ENCODE results near the gene C2CD4B. TPM values are rescaled to one million over a fixed set of nuclear protein-coding genes. Genes with fewer than 3 reads are reported as not detected.

Gene C2CD4B
- total and polyA plus RNA-seq, 4 donors: 0.17 to 1.8 (median 0.66) TPM

- no peak overlapping the region for H3K9ac ChIP-seq (ENCODE audit: low read depth in 1 of 2, low read length in 2 of 2)
- no peak for DNase-seq (ENCODE audit: low spot score)
- peaks cover 3 to 15% (median 11%) of the 10 kb centered on the region in 4 donors for H3K4me1 ChIP-seq (ENCODE audit: control insufficient read depth in 4 of 4, insufficient read depth in 4 of 4, low read length in 3 of 4)
- H3K27ac ChIP-seq (ENCODE audit: low read depth in 1 of 2, low read length in 2 of 2): no peak overlapping the region
- H3K4me3 ChIP-seq (ENCODE audit: low read depth in 1 of 3, low read length in 3 of 3): no peak overlapping the region
- TF ChIP-seq SP1 (IDR thresholded peaks at IDR 0.05) (no peak), JUND (IDR thresholded peaks at IDR 0.05) (no peak), TAF1 (conservative IDR thresholded peaks at IDR 0.05) (no peak)
- TF ChIP-seq, protein P1, sequence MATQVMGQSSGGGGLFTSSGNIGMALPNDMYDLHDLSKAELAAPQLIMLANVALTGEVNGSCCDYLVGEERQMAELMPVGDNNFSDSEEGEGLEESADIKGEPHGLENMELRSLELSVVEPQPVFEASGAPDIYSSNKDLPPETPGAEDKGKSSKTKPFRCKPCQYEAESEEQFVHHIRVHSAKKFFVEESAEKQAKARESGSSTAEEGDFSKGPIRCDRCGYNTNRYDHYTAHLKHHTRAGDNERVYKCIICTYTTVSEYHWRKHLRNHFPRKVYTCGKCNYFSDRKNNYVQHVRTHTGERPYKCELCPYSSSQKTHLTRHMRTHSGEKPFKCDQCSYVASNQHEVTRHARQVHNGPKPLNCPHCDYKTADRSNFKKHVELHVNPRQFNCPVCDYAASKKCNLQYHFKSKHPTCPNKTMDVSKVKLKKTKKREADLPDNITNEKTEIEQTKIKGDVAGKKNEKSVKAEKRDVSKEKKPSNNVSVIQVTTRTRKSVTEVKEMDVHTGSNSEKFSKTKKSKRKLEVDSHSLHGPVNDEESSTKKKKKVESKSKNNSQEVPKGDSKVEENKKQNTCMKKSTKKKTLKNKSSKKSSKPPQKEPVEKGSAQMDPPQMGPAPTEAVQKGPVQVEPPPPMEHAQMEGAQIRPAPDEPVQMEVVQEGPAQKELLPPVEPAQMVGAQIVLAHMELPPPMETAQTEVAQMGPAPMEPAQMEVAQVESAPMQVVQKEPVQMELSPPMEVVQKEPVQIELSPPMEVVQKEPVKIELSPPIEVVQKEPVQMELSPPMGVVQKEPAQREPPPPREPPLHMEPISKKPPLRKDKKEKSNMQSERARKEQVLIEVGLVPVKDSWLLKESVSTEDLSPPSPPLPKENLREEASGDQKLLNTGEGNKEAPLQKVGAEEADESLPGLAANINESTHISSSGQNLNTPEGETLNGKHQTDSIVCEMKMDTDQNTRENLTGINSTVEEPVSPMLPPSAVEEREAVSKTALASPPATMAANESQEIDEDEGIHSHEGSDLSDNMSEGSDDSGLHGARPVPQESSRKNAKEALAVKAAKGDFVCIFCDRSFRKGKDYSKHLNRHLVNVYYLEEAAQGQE (IDR thresholded peaks at IDR 0.05): no peak
- no peaks in the 10 kb centered on the region for H3K36me3 ChIP-seq (ENCODE audit: control insufficient read depth in 4 of 4, insufficient read depth in 3 of 4, low read depth in 1 of 4, low read length in 3 of 4)
- WGBS: 88% methylated on average over 8 of the region's 8 CpGs
- no peaks in the 10 kb centered on the region for H3K27me3 ChIP-seq (ENCODE audit: control insufficient read depth in 4 of 4, insufficient read depth in 4 of 4, low read length in 3 of 4)
- no peaks in the 10 kb centered on the region for H3K9me3 ChIP-seq (ENCODE audit: control insufficient read depth in 4 of 4, low read length in 3 of 4)
These were observed 43.6 kb downstream of the C2CD4B start for GRCh38 chr15:62121273-62122015.

- 96% methylated on average over 5 of the region's 5 CpGs for WGBS
- DNase-seq (ENCODE audit: low spot score): no peak
- no peak overlapping the region for H3K27ac ChIP-seq (ENCODE audit: low read depth in 1 of 2, low read length in 2 of 2)
- no peak for TF ChIP-seq JUND (IDR thresholded peaks at IDR 0.05)
- no peak for TF ChIP-seq GABPA (IDR thresholded peaks at IDR 0.05 in 1 of 2, conservative IDR thresholded peaks at IDR 0.05 in 1 of 2)
- TF ChIP-seq YY1 (IDR thresholded peaks at IDR 0.05): no peak
- no peak for TF ChIP-seq TAF1 (conservative IDR thresholded peaks at IDR 0.05)
- TF ChIP-seq NR2F2 (IDR thresholded peaks at IDR 0.05): no peak
- TF ChIP-seq RAD21 (IDR thresholded peaks at IDR 0.05): no peak
- no peak for TF ChIP-seq HNF4A (conservative IDR thresholded peaks at IDR 0.05)
- TF ChIP-seq, protein P2, sequence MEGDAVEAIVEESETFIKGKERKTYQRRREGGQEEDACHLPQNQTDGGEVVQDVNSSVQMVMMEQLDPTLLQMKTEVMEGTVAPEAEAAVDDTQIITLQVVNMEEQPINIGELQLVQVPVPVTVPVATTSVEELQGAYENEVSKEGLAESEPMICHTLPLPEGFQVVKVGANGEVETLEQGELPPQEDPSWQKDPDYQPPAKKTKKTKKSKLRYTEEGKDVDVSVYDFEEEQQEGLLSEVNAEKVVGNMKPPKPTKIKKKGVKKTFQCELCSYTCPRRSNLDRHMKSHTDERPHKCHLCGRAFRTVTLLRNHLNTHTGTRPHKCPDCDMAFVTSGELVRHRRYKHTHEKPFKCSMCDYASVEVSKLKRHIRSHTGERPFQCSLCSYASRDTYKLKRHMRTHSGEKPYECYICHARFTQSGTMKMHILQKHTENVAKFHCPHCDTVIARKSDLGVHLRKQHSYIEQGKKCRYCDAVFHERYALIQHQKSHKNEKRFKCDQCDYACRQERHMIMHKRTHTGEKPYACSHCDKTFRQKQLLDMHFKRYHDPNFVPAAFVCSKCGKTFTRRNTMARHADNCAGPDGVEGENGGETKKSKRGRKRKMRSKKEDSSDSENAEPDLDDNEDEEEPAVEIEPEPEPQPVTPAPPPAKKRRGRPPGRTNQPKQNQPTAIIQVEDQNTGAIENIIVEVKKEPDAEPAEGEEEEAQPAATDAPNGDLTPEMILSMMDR (IDR thresholded peaks at IDR 0.05; ENCODE audit: low read depth, low read length, missing input control): no peak
- TF ChIP-seq, protein P3, sequence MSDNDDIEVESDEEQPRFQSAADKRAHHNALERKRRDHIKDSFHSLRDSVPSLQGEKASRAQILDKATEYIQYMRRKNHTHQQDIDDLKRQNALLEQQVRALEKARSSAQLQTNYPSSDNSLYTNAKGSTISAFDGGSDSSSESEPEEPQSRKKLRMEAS (IDR thresholded peaks at IDR 0.05): no peak
- no peak for TF ChIP-seq SP1 (IDR thresholded peaks at IDR 0.05)
- TF ChIP-seq HNF4G (IDR thresholded peaks at IDR 0.05): no peak
- no peak for TF ChIP-seq FOXA2 (IDR thresholded peaks at IDR 0.05)
- TF ChIP-seq ZBTB33 (IDR thresholded peaks at IDR 0.05): no peak
- TF ChIP-seq EGR1 (IDR thresholded peaks at IDR 0.05; ENCODE audit: low read depth in 2 of 2): no peak
- no peak for TF ChIP-seq FOXA1 (IDR thresholded peaks at IDR 0.05)
- TF ChIP-seq, protein P4, sequence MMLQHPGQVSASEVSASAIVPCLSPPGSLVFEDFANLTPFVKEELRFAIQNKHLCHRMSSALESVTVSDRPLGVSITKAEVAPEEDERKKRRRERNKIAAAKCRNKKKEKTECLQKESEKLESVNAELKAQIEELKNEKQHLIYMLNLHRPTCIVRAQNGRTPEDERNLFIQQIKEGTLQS (IDR thresholded peaks at IDR 0.05): no peak
- TF ChIP-seq, protein P1 (IDR thresholded peaks at IDR 0.05): no peak
- no peak for TF ChIP-seq RXRA (IDR thresholded peaks at IDR 0.05)
- no peak overlapping the region for H3K4me3 ChIP-seq (ENCODE audit: low read depth in 1 of 3, low read length in 3 of 3)
- no peaks in the 10 kb centered on the region for H3K9me3 ChIP-seq (ENCODE audit: control insufficient read depth in 4 of 4, low read length in 3 of 4)
- no peak overlapping the region for H3K9ac ChIP-seq (ENCODE audit: low read depth in 1 of 2, low read length in 2 of 2)
- H3K36me3 ChIP-seq (ENCODE audit: control insufficient read depth in 4 of 4, insufficient read depth in 3 of 4, low read depth in 1 of 4, low read length in 3 of 4): no peaks in the 10 kb centered on the region
- no peaks in the 10 kb centered on the region for H3K27me3 ChIP-seq (ENCODE audit: control insufficient read depth in 4 of 4, insufficient read depth in 4 of 4, low read length in 3 of 4)
- H3K4me1 ChIP-seq (ENCODE audit: control insufficient read depth in 4 of 4, insufficient read depth in 4 of 4, low read length in 3 of 4): peaks cover 3 to 16% (median 11%) of the 10 kb centered on the region in 4 donors
These were observed 44.3 kb downstream of the C2CD4B start for GRCh38 chr15:62120776-62121175.
